ENCODE measurements around the gene ACOX1. TPM values are rescaled to one million over a fixed set of nuclear protein-coding genes. Genes with fewer than 3 reads are reported as not detected.
A peak's percentile ranks its signal among the peaks of the same experiment; 100 is the strongest.

The ACOX1 gene
- total RNA-seq, 1 donor from 2014 or later, result 52.9 TPM

GRCh38 chr17:75897160-75898019, 81.6 kb downstream of the ACOX1 start:
- DNase-seq, result peak; percentile 59
- Mint-ChIP-seq H3K9me3 (ENCODE audit: unreplicated experiment) (peaks cover 17% of the 10 kb centered on the region), H3K36me3 (ENCODE audit: unreplicated experiment) (peaks cover 4% of the 10 kb centered on the region), H3K27ac (ENCODE audit: unreplicated experiment) (peak overlapping the region; percentile 60), H3K4me3 (ENCODE audit: unreplicated experiment) (peak overlapping the region; percentile 86), H3K4me1 (ENCODE audit: low read depth, unreplicated experiment) (peaks cover 22% of the 10 kb centered on the region), H3K27me3 (ENCODE audit: unreplicated experiment) (peaks cover 17% of the 10 kb centered on the region)
- no peak for TF ChIP-seq CTCF (IDR thresholded peaks at IDR 0.05; ENCODE audit: partially characterized antibody, unreplicated experiment)

- Mint-ChIP-seq H3K27ac (ENCODE audit: unreplicated experiment) (peak within 1 kb of the TSS; percentile 90), H3K4me3 (ENCODE audit: unreplicated experiment) (peak within 1 kb of the TSS; percentile 87), H3K4me1 (ENCODE audit: low read depth, unreplicated experiment) (peaks cover 22% of the 10 kb centered on the region), H3K9me3 (ENCODE audit: unreplicated experiment) (peaks cover 17% of the 10 kb centered on the region), H3K36me3 (ENCODE audit: unreplicated experiment) (peaks cover 4% of the 10 kb centered on the region), H3K27me3 (ENCODE audit: unreplicated experiment) (peaks cover 17% of the 10 kb centered on the region)
- DNase-seq, result peak; percentile 91
- no peak for TF ChIP-seq CTCF (IDR thresholded peaks at IDR 0.05; ENCODE audit: partially characterized antibody, unreplicated experiment)
Measured at GRCh38 chr17:75896415-75897159, 82.4 kb downstream of the ACOX1 start, which contains the start of gene TRIM65. TRIM65 (minus strand) TSS chr17:75896951; CDS start chr17:75896937, 14 bp downstream.

GRCh38 chr17:75895370-75896155, 83.4 kb downstream of the ACOX1 start:
- Mint-ChIP-seq H3K27me3 (ENCODE audit: unreplicated experiment) (peaks cover 15% of the 10 kb centered on the region), H3K27ac (ENCODE audit: unreplicated experiment) (peak overlapping the region; percentile 90), H3K4me1 (ENCODE audit: low read depth, unreplicated experiment) (peaks cover 22% of the 10 kb centered on the region), H3K36me3 (ENCODE audit: unreplicated experiment) (peaks cover 4% of the 10 kb centered on the region), H3K4me3 (ENCODE audit: unreplicated experiment) (peak overlapping the region; percentile 87), H3K9me3 (ENCODE audit: unreplicated experiment) (peaks cover 17% of the 10 kb centered on the region)
- peak; percentile 42 for TF ChIP-seq CTCF (IDR thresholded peaks at IDR 0.05; ENCODE audit: partially characterized antibody, unreplicated experiment)
- DNase-seq, result peak; percentile 56

- TF ChIP-seq CTCF (IDR thresholded peaks at IDR 0.05; ENCODE audit: partially characterized antibody, unreplicated experiment), result no peak
- Mint-ChIP-seq H3K4me3 (ENCODE audit: unreplicated experiment) (peak overlapping the region; percentile 13), H3K27me3 (ENCODE audit: unreplicated experiment) (peaks cover 19% of the 10 kb centered on the region), H3K9me3 (ENCODE audit: unreplicated experiment) (peaks cover 17% of the 10 kb centered on the region), H3K36me3 (ENCODE audit: unreplicated experiment) (peaks cover 4% of the 10 kb centered on the region), H3K4me1 (ENCODE audit: low read depth, unreplicated experiment) (peaks cover 27% of the 10 kb centered on the region), H3K27ac (ENCODE audit: unreplicated experiment) (peak overlapping the region; percentile 80)
- no peak for DNase-seq
Measured at GRCh38 chr17:75894049-75894733, 84.8 kb downstream of the ACOX1 start.

Data from glutamatergic neuron (in vitro differentiated cells).